DOHH2 (cell line): ENCODE measurements around the gene CSMD2.

Source experiments
- H3F3A ChIP-seq: fragments of 200-600 bp; sonication (generic), shearing (Covaris generic); 2 replicates; pipeline ENCODE4 v1.6.0; 2016; ENCODE audit warnings: antibody characterized with exemption, mild to moderate bottlenecking; ENCODE audit not compliant: control insufficient read depth, insufficient read depth
- H3K27ac ChIP-seq: fragments of 200-600 bp; sonication (generic); 2 replicates; pipeline ENCODE4 v1.5.1; 2014; ENCODE audit warnings: low read depth, mild to moderate bottlenecking, low read length, moderate library complexity
- H3K27me3 ChIP-seq: fragments of 200-600 bp; sonication (generic); 2 replicates; pipeline ENCODE4 v1.6.1; 2014; ENCODE audit warnings: mild to moderate bottlenecking, low read length, mixed read lengths; ENCODE audit not compliant: control insufficient read depth
- H3K36me3 ChIP-seq: fragments of 200-600 bp; sonication (generic); 2 replicates; pipeline ENCODE4 v1.6.1; 2014; ENCODE audit warnings: mild to moderate bottlenecking, low read length, moderate library complexity, mixed read lengths; ENCODE audit not compliant: control insufficient read depth
- H3K4me1 ChIP-seq: fragments of 200-600 bp; sonication (generic); 2 replicates; pipeline ENCODE4 v1.6.1; 2014; ENCODE audit warnings: mild to moderate bottlenecking, low read length, mixed read lengths; ENCODE audit not compliant: control insufficient read depth
- H3K4me2 ChIP-seq: fragments of 200-600 bp; sonication (generic); 2 replicates; pipeline ENCODE4 v1.6.0; 2014; ENCODE audit warnings: mild to moderate bottlenecking, low read length, moderate library complexity
- H3K4me3 ChIP-seq: fragments of 200-600 bp; sonication (generic); 2 replicates; pipeline ENCODE4 v1.5.1; 2014; ENCODE audit warnings: mild to moderate bottlenecking, low read length, mixed read lengths
- H3K79me2 ChIP-seq: fragments of 200-600 bp; sonication (generic); 2 replicates; pipeline ENCODE4 v1.6.1; 2014; ENCODE audit warnings: mild to moderate bottlenecking, low read length, mixed read lengths; ENCODE audit not compliant: control insufficient read depth
- H3K9me2 ChIP-seq: fragments of 200-600 bp; sonication (generic); replicated peaks from 2 replicates; pipeline ENCODE4 v1.6.1; 2014; ENCODE audit warnings: mild to moderate bottlenecking, low read length, mixed read lengths; ENCODE audit not compliant: control insufficient read depth
- H3K9me3 ChIP-seq: fragments of 200-600 bp; sonication (generic); 2 replicates; pipeline ENCODE4 v1.6.1; 2014; ENCODE audit warnings: antibody characterized with exemption, low read length, mixed read lengths; ENCODE audit not compliant: control insufficient read depth, insufficient read depth
- H4K20me1 ChIP-seq: fragments of 200-600 bp; sonication (generic); 2 replicates; pipeline ENCODE4 v1.6.0; 2014; ENCODE audit warnings: low read depth, mild to moderate bottlenecking, antibody characterized with exemption, low read length, moderate library complexity; ENCODE audit not compliant: control insufficient read depth, insufficient read depth
- EZH2phosphoT487 ChIP-seq: fragments of 200-600 bp; sonication (generic); IDR thresholded peaks from 2 replicates; pipeline ENCODE4 v1.6.1; 2017; ENCODE audit warnings: borderline replicate concordance, mild to moderate bottlenecking, antibody characterized with exemption, low read length, moderate library complexity, mixed read lengths
- TF ChIP-seq, protein P1 (sequence below): fragments of 200-600 bp; sonication (generic); IDR thresholded peaks from one replicate; pipeline ENCODE4 v1.5.1; 2014; ENCODE audit warnings: antibody characterized with exemption, mild to moderate bottlenecking, low read depth, low read length; ENCODE audit not compliant: poor library complexity, severe bottlenecking

The CSMD2 gene

DNA sequence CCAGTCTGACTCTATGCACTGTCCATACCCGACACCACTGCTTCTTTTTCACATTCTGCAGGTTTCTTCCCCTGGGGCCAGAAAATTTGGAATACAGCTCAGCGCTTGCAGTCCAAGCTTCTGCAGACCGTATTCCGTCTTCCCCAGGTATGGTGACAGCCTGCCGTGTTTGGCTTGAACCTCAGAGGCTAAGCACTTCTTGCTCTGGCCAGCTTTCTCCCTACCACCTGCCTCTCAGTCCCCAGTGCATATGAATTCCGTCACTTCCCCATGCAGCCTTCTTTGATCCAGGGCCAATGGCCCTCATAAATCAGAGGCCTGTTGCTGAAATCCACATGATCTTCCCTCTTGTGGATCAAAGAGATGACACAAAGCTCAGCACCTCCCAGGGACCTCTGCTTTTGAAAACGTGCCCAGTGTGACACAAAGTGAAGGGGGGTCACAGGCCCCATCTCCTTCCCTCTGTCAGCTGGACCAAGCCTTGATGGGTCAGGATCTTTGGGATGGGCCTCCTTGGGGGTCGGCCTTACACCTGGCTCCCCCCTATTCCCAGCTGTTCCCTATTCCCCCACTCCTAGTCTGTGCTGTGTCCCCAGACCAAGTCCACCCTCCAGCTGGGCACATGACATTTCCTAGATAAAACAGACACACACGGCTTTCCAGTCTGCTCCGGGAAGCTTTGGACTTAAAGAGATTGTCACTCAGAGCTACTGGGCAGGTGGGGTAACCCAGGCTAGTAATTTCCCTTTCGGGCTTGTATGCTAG lies 234.5 kb downstream of the CSMD2 start:
- Histone ChIP-seq H3K4me1 (no peaks in the 10 kb centered on the region), H4K20me1 (no peaks in the 10 kb centered on the region), H3K4me2 (no peak overlapping the region), H3K9me3 (no peaks in the 10 kb centered on the region), H3K27ac (no peak overlapping the region), H3K4me3 (no peak overlapping the region), H3K9me2 (no peaks in the 10 kb centered on the region), H3K36me3 (no peaks in the 10 kb centered on the region), H3F3A (no peaks in the 10 kb centered on the region), H3K79me2 (no peaks in the 10 kb centered on the region), H3K27me3 (no peaks in the 10 kb centered on the region)
- TF ChIP-seq EZH2phosphoT487: no peak
- TF ChIP-seq, protein P1, sequence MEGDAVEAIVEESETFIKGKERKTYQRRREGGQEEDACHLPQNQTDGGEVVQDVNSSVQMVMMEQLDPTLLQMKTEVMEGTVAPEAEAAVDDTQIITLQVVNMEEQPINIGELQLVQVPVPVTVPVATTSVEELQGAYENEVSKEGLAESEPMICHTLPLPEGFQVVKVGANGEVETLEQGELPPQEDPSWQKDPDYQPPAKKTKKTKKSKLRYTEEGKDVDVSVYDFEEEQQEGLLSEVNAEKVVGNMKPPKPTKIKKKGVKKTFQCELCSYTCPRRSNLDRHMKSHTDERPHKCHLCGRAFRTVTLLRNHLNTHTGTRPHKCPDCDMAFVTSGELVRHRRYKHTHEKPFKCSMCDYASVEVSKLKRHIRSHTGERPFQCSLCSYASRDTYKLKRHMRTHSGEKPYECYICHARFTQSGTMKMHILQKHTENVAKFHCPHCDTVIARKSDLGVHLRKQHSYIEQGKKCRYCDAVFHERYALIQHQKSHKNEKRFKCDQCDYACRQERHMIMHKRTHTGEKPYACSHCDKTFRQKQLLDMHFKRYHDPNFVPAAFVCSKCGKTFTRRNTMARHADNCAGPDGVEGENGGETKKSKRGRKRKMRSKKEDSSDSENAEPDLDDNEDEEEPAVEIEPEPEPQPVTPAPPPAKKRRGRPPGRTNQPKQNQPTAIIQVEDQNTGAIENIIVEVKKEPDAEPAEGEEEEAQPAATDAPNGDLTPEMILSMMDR: no peak

DNA sequence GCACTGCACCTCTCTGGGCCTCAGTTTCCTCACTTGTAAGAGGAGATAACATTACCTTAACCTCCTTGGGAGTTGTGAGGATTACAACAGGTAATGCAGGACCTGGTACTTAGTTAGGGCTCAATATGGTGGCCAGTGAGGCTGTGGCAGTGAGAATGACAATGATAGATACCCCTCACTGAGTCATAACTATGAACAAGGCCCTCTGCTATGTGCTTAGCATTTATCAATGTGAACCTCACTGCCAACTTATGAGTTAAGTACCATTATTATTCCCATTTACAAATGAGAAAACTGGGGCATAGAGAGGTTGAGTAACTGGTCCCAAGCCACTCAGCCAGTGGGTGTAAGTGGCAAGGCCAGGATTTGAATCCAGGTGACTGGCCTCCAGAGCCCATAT lies 236.8 kb downstream of the CSMD2 start:
- no peaks in the 10 kb centered on the region for H3K9me2 ChIP-seq
- H3K9me3 ChIP-seq: no peaks in the 10 kb centered on the region
- H3K4me2 ChIP-seq: no peak overlapping the region
- H3K36me3 ChIP-seq: no peaks in the 10 kb centered on the region
- H3K79me2 ChIP-seq: no peaks in the 10 kb centered on the region
- H3K27me3 ChIP-seq: no peaks in the 10 kb centered on the region
- no peak overlapping the region for H3K4me3 ChIP-seq
- H3F3A ChIP-seq: no peaks in the 10 kb centered on the region
- no peak overlapping the region for H3K27ac ChIP-seq
- H4K20me1 ChIP-seq: no peaks in the 10 kb centered on the region
- no peak for TF ChIP-seq EZH2phosphoT487
- TF ChIP-seq, protein P1: no peak
- H3K4me1 ChIP-seq: no peaks in the 10 kb centered on the region

- Histone ChIP-seq H3K9me3 (no peaks in the 10 kb centered on the region), H3K4me1 (no peaks in the 10 kb centered on the region), H3K36me3 (no peaks in the 10 kb centered on the region), H3K4me3 (no peak overlapping the region), H3F3A (no peaks in the 10 kb centered on the region), H3K4me2 (no peak overlapping the region), H3K27me3 (no peaks in the 10 kb centered on the region), H4K20me1 (no peaks in the 10 kb centered on the region), H3K79me2 (no peaks in the 10 kb centered on the region), H3K27ac (no peak overlapping the region), H3K9me2 (no peaks in the 10 kb centered on the region)
- no peak for TF ChIP-seq EZH2phosphoT487
- TF ChIP-seq, protein P1: no peak
Measured at GRCh38 chr1:33927721-33928120, 237.3 kb downstream of the CSMD2 start.
